RPMI7951 (cell line): ENCODE measurements around the gene CACFD1. TPM values are rescaled to one million over a fixed set of nuclear protein-coding genes. Genes with fewer than 3 reads are reported as not detected.

Source experiments
- DNase-seq: peaks from one replicate; pipeline ENCODE4 v3.0.0-alpha.2; 2012; ENCODE audit warnings: low read depth
- total RNA-seq: library from RNA; depleted of rRNA; stranded (reverse); fragments of >200 nt; shearing (Covaris generic); gene quantifications from 2 replicates; pipeline ENCODE4 v1.2.3, GENCODE V29; 2014; rRNA removed

CACFD1 gene
- total RNA-seq, 1 experiment from 2014 or later = 2.4 TPM

- no peak for DNase-seq
These were observed 57.9 kb downstream of the CACFD1 start for GRCh38 chr9:133517711-133518110.

GRCh38 chr9:133518200-133518599, 58.4 kb downstream of the CACFD1 start:
- DNase-seq = no peak

- no peak for DNase-seq
These were observed 59.1 kb downstream of the CACFD1 start for GRCh38 chr9:133518706-133519449.

- DNase-seq = peak; percentile 47
These were observed 59.9 kb downstream of the CACFD1 start for GRCh38 chr9:133519693-133520092.

GRCh38 chr9:133520121-133520835, 60.5 kb downstream of the CACFD1 start:
- DNase-seq = no peak

Other genes starting within 250 kb of the CACFD1 start
- gene ABO, start 184.8 kb upstream of the CACFD1 start, total RNA-seq = not detected in 2 replicates
- gene SURF6, start 123.8 kb upstream of the CACFD1 start, total RNA-seq = 4.6 and 11.2 TPM in 2 replicates
- 13.8 and 15.2 TPM in 2 replicates for gene MED22, start 111.8 kb upstream of the CACFD1 start, total RNA-seq
- 1,811 and 1,953 TPM in 2 replicates for gene RPL7A, start 111.8 kb upstream of the CACFD1 start, total RNA-seq
- gene SURF1, start 103.5 kb upstream of the CACFD1 start, total RNA-seq = 13.3 and 15.9 TPM in 2 replicates
- gene SURF2, start 103.4 kb upstream of the CACFD1 start, total RNA-seq = 15.0 and 15.7 TPM in 2 replicates
- gene SURF4, start 83.9 kb upstream of the CACFD1 start, total RNA-seq = 188 and 217 TPM in 2 replicates
- 1.5 and 1.7 TPM in 2 replicates for gene STKLD1, start 83.6 kb upstream of the CACFD1 start, total RNA-seq
- gene REXO4, start 42.0 kb upstream of the CACFD1 start, total RNA-seq = 9.0 and 9.5 TPM in 2 replicates
- not detected in 2 replicates for gene ADAMTS13, start 37.6 kb upstream of the CACFD1 start, total RNA-seq
- 15.4 and 23.7 TPM in 2 replicates for gene SLC2A6, start 19.1 kb downstream of the CACFD1 start, total RNA-seq
- not detected in 2 replicates for gene MYMK, start 65.0 kb downstream of the CACFD1 start, total RNA-seq
- 6.6 and 9.7 TPM in 2 replicates for gene ADAMTSL2, start 74.7 kb downstream of the CACFD1 start, total RNA-seq
- gene FAM163B, start 149.4 kb downstream of the CACFD1 start, total RNA-seq = 1.1 and 1.2 TPM in 2 replicates
- not detected in 2 replicates for gene DBH, start 176.4 kb downstream of the CACFD1 start, total RNA-seq